Colonic mucosa (tissue), 4 donors: ENCODE measurements around the gene KCNG4. TPM values are rescaled to one million over a fixed set of nuclear protein-coding genes. Genes with fewer than 3 reads are reported as not detected.
A peak's percentile ranks its signal among the peaks of the same experiment; 100 is the strongest.

Source experiments
- DNase-seq: peaks from one replicate; pipeline ENCODE4 v3.0.0-alpha.2; 2020
- H3K27ac ChIP-seq: fragments of 200-600 bp; one replicate; pipeline ENCODE4 v1.8.0; 2021
- H3K27me3 ChIP-seq: fragments of 200-600 bp; one replicate; pipeline ENCODE4 v1.8.0; 2021
- H3K36me3 ChIP-seq: fragments of 200-600 bp; one replicate; pipeline ENCODE4 v1.8.0; 2021
- H3K4me1 ChIP-seq: fragments of 200-600 bp; one replicate; pipeline ENCODE4 v1.8.0; 2021; ENCODE audit warnings: mild to moderate bottlenecking
- H3K4me3 ChIP-seq: fragments of 200-600 bp; one replicate; pipeline ENCODE4 v1.8.0; 2021
- H3K9ac ChIP-seq, 2 donors: one replicate each; pipeline ENCODE4 v1.7.0; 2013; ENCODE audit warnings: control low read depth in 2 of 2, low read depth in 2 of 2, low read length in 2 of 2
- H3K9me3 ChIP-seq: fragments of 200-600 bp; one replicate; pipeline ENCODE4 v1.8.0; 2021
- intact Hi-C: fragments of 100-400 bp; cut with DNase I; formaldehyde crosslinking; loops from one replicate; pipeline ENCODE4 v1.14.1; 2022
- total RNA-seq, 2 donors: library from RNA; stranded (reverse); fragmentation: NEBNext Ultra II Directional in 1 of 2; extraction: Animal tissue kit (Norgen Biotek cat#: 25700) in 1 of 2; gene quantifications; one replicate each; pipeline ENCODE4 v1.2.1, GENCODE V29; 2021
- TF ChIP-seq, protein P1 (sequence below): fragments of 200-600 bp; IDR thresholded peaks from one replicate; pipeline ENCODE4 v1.8.0; 2022; ENCODE audit warnings: antibody characterized with exemption, mild to moderate bottlenecking
- donor health status: healthy.
- donor health status: DM: no; HTN: no; CAD: no.
- donor health status: DM: no; HTN: no; CAD: no.

The KCNG4 gene
- total RNA-seq, 2 donors from 2014 or later = not detected

DNA sequence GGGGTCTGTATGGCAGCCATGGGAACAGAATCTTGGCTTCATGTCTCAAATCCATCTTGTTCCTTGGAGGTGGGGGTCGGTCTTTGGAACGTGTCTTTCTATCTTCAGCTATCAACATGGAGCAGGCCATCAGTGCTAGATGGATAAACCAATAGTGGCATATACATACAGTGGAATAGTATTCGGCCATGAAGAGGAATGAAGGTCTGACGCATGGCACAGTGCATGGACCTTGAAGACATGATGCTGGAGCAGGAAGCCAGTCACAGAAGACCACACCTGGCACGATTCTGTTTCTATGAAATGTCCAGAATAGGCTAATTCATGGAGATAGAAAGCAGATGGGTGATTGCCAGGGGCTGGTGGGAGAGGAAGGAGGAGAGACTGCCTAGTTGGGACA lies 7.8 kb downstream of the KCNG4 start:
- no peak for DNase-seq
- Histone ChIP-seq H3K27ac (no peak overlapping the region), H3K4me1 (no peaks in the 10 kb centered on the region), H3K36me3 (no peaks in the 10 kb centered on the region), H3K9ac (no peak overlapping the region), H3K9me3 (no peaks in the 10 kb centered on the region), H3K4me3 (no peak overlapping the region), H3K27me3 (no peaks in the 10 kb centered on the region)
- intact Hi-C loops = no loop called here
- TF ChIP-seq, protein P1, sequence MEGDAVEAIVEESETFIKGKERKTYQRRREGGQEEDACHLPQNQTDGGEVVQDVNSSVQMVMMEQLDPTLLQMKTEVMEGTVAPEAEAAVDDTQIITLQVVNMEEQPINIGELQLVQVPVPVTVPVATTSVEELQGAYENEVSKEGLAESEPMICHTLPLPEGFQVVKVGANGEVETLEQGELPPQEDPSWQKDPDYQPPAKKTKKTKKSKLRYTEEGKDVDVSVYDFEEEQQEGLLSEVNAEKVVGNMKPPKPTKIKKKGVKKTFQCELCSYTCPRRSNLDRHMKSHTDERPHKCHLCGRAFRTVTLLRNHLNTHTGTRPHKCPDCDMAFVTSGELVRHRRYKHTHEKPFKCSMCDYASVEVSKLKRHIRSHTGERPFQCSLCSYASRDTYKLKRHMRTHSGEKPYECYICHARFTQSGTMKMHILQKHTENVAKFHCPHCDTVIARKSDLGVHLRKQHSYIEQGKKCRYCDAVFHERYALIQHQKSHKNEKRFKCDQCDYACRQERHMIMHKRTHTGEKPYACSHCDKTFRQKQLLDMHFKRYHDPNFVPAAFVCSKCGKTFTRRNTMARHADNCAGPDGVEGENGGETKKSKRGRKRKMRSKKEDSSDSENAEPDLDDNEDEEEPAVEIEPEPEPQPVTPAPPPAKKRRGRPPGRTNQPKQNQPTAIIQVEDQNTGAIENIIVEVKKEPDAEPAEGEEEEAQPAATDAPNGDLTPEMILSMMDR = no peak

GRCh38 chr16:84229471-84229870 lies 10.3 kb downstream of the KCNG4 start:
- DNase-seq = no peak
- H3K9me3 ChIP-seq = no peaks in the 10 kb centered on the region
- H3K36me3 ChIP-seq = no peaks in the 10 kb centered on the region
- no peaks in the 10 kb centered on the region for H3K27me3 ChIP-seq
- intact Hi-C loops = no loop called here
- no peaks in the 10 kb centered on the region for H3K4me1 ChIP-seq
- H3K9ac ChIP-seq = no peak overlapping the region
- H3K27ac ChIP-seq = no peak overlapping the region
- TF ChIP-seq, protein P1 = no peak
- H3K4me3 ChIP-seq = no peak overlapping the region

- H3K4me1 ChIP-seq = no peaks in the 10 kb centered on the region
- TF ChIP-seq, protein P1 = no peak
Measured at GRCh38 chr16:84228256-84228838, 11.5 kb downstream of the KCNG4 start.

GRCh38 chr16:84227548-84227947 lies 12.3 kb downstream of the KCNG4 start:
- TF ChIP-seq, protein P1 = no peak
- no peak overlapping the region for H3K27ac ChIP-seq
- intact Hi-C loops = no loop called here

More at GRCh38 chr16:84228256-84228838, 11.5 kb downstream of the KCNG4 start:
- no peaks in the 10 kb centered on the region for H3K36me3 ChIP-seq
- H3K4me3 ChIP-seq = no peak overlapping the region
- no peaks in the 10 kb centered on the region for H3K9me3 ChIP-seq
- no peaks in the 10 kb centered on the region for H3K27me3 ChIP-seq
- H3K9ac ChIP-seq = no peak overlapping the region
- no peak overlapping the region for H3K27ac ChIP-seq
- peak; percentile 23 for DNase-seq
- intact Hi-C loops = no loop called here

DNA sequence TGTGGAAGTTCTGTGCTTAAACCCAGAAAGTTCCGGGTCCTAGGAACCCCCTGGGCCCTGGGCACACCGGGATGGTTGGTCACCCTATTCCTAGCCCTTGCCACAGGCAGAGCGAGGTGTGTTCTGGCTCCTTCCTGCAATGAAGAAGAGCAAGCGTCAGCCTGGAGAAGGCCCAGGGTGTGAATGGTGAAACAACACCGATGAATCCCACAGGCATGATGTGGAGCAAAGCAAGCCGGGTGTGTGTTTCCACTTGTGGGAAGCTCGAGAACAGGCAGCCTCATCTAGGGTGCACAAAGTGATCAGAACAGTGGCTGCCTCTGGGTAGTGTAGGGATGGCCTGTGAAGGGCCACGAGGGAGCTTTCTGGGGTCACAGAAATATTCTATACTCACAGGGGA lies 13.8 kb downstream of the KCNG4 start:
- Histone ChIP-seq H3K27ac (no peak overlapping the region), H3K4me1 (no peaks in the 10 kb centered on the region), H3K36me3 (no peaks in the 10 kb centered on the region), H3K27me3 (no peaks in the 10 kb centered on the region), H3K4me3 (no peak overlapping the region), H3K9ac (no peak overlapping the region), H3K9me3 (no peaks in the 10 kb centered on the region)
- intact Hi-C loops = no loop called here
- no peak for DNase-seq
- TF ChIP-seq, protein P1 = no peak

More at GRCh38 chr16:84227548-84227947, 12.3 kb downstream of the KCNG4 start:
- H3K4me3 ChIP-seq = no peak overlapping the region
- no peaks in the 10 kb centered on the region for H3K27me3 ChIP-seq
- no peaks in the 10 kb centered on the region for H3K36me3 ChIP-seq
- DNase-seq = no peak
- H3K9ac ChIP-seq = no peak overlapping the region
- no peaks in the 10 kb centered on the region for H3K9me3 ChIP-seq
- no peaks in the 10 kb centered on the region for H3K4me1 ChIP-seq
